ENCODE results near the gene GAS2L1.

DNA sequence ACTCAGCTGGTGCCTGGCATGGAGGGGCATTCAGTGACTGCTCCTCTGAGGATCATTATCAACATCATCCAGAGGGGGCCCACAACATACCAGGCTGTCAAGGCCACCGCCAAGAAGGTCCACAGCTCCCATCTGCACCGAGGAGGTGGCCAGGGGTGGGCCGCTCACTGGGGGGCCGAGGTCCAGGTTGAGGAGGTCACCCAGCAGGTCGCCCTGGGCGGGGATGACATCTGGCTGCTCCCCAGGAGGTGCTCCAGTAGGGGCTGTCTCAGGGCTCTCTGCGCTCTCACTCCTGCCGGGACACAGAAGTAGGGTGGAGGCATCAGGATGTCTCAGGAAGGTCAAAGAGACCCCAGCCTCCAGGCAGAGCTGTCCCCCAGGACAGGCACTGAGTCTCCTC is 34.1 kb downstream of the GAS2L1 start:
- no peak for TF ChIP-seq POLR2A (IDR thresholded peaks at IDR 0.05; ENCODE audit: low read depth, low read length)
- no peak for TF ChIP-seq POLR2AphosphoS5 (IDR thresholded peaks at IDR 0.05; ENCODE audit: low read depth, low read length)
- no peak for TF ChIP-seq POU2F2 (IDR thresholded peaks at IDR 0.05; ENCODE audit: low read depth, low read length)
- no peak for TF ChIP-seq TAF1 (IDR thresholded peaks at IDR 0.05; ENCODE audit: low read depth, low read length)

Measured in GM12891 (cell line).